Gastroesophageal sphincter (tissue), 4 donors: Measurements from ENCODE around the gene RC3H2. TPM values are rescaled to one million over a fixed set of nuclear protein-coding genes. Genes with fewer than 3 reads are reported as not detected.
"Not testable (repeated sequence)": the region's sequence is repeated elsewhere in the genome, so short reads cannot be mapped to it uniquely, and the experiment has no call there.

Experiments
- ATAC-seq: fragments of 150-250 bp; one replicate; pipeline ENCODE4 v1.9.1; 2016; ENCODE audit warnings: mild to moderate bottlenecking, moderate library complexity
- H3K27ac ChIP-seq, 4 donors: fragments of 200-600 bp; sonication (generic) in 3 of 4; 1 replicate in 3 of 4; 2 replicates in 1 of 4; pipeline ENCODE4 v1.5.1; 2016 to 2019
- H3K27me3 ChIP-seq: fragments of 200-600 bp; sonication (generic); one replicate; pipeline ENCODE4 v1.5.1; 2019
- H3K36me3 ChIP-seq, 2 donors: fragments of 200-600 bp; sonication (generic); one replicate each; pipeline ENCODE4 v1.5.1; 2019; ENCODE audit warnings: control low read depth in 1 of 2
- H3K4me1 ChIP-seq, 3 donors: fragments of 200-600 bp; sonication (generic); 1 replicate in 2 of 3; 2 replicates in 1 of 3; pipeline ENCODE4 v1.5.1; 2016 to 2019; ENCODE audit warnings: control low read depth in 2 of 3
- H3K4me3 ChIP-seq, 2 donors: fragments of 200-600 bp; sonication (generic); one replicate each; pipeline ENCODE4 v1.5.1; 2019; ENCODE audit warnings: mild to moderate bottlenecking in 1 of 2, moderate library complexity in 1 of 2
- H3K9me3 ChIP-seq, 3 donors: fragments of 200-600 bp; sonication (generic); one replicate each; pipeline ENCODE4 v1.5.1; 2017 to 2019; ENCODE audit warnings: control low read depth in 2 of 3
- EP300 ChIP-seq: sonication (generic); formaldehyde crosslinking; IDR thresholded peaks from one replicate; pipeline ENCODE4 v1.6.1; 2017; ENCODE audit warnings: antibody characterized with exemption, mild to moderate bottlenecking
- POLR2A ChIP-seq, 2 donors: fragments of 450-650 bp; IDR thresholded peaks; one replicate each; pipeline ENCODE4 v1.6.1; 2017; ENCODE audit warnings: antibody characterized with exemption in 2 of 2, mild to moderate bottlenecking in 2 of 2, moderate library complexity in 1 of 2
- POLR2AphosphoS5 ChIP-seq: sonication (generic); formaldehyde crosslinking; IDR thresholded peaks from one replicate; pipeline ENCODE4 v1.6.1; 2017; ENCODE audit warnings: antibody characterized with exemption
- WGBS, 2 donors: methylation state at CpG; one replicate each; pipeline ENCODE4 v1.1.5; 2018; ENCODE audit warnings: low coverage in 1 of 2; 5-methylcytosine and 5-hydroxymethylcytosine counted together
- total RNA-seq, 4 donors: library from RNA; depleted of rRNA; stranded (reverse); fragments of >200 nt; gene quantifications; one replicate each; pipeline ENCODE4 v1.1.0, GENCODE V29; 2016
- TF ChIP-seq, protein P1 (sequence below), 4 experiments: fragments of 200-600 bp in 2 of 4; fragments of 450-650 bp in 2 of 4; sonication (generic) in 1 of 4; IDR thresholded peaks; one replicate each; pipeline ENCODE4 v1.5.1; 2017 to 2019; ENCODE audit warnings: antibody characterized with exemption in 4 of 4, mild to moderate bottlenecking in 2 of 4, moderate library complexity in 2 of 4

RC3H2 gene
- total RNA-seq, 4 donors from 2014 or later = 50.6 to 70.7 (median 68.7) TPM

DNA sequence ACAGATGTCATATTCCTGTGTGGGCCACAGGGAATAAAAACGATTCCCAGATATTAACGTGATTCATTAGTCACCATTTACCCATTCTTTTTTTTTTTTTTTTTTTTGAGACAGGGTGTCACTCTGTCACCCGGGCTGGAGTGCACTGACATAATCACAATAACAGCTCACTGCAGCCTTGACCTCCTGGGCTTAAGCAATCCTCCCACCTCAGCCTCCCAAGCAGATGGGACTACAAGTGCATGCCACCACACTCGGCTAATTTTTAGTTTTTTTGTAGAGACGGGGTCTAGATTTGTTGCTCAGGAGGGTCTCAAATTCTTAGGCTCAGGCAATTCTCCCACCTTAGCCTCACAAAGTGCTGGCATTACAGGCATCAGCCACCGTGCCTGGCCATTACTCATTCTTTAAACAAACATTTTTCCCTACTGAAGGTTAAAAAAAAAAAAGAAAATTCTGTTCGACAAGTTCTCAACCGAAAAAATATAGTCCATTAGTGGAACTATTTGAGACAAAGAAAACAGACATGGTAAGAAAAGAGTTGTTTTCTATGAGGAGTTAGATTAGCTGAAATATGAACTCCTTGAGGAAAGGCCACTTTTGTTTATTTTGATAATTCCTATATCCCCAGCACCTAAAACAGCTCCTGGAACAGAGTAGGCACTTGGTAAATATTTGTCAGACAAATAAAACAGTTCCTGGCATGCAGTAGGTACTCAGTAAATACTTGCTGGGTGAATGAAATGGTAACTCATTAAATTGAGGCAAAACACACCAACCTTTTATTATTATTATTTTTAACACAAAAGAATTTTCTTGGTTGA lies 44.6 kb downstream of the RC3H2 start:
- no peaks in the 10 kb centered on the region for H3K9me3 ChIP-seq
- 79 to 83% methylated on average over 8 of the region's 8 CpGs for WGBS, 2 donors
- TF ChIP-seq POLR2A (IDR thresholded peaks at IDR 0.05) (no peak), POLR2AphosphoS5 (no peak), EP300 (no peak)
- TF ChIP-seq, protein P1, sequence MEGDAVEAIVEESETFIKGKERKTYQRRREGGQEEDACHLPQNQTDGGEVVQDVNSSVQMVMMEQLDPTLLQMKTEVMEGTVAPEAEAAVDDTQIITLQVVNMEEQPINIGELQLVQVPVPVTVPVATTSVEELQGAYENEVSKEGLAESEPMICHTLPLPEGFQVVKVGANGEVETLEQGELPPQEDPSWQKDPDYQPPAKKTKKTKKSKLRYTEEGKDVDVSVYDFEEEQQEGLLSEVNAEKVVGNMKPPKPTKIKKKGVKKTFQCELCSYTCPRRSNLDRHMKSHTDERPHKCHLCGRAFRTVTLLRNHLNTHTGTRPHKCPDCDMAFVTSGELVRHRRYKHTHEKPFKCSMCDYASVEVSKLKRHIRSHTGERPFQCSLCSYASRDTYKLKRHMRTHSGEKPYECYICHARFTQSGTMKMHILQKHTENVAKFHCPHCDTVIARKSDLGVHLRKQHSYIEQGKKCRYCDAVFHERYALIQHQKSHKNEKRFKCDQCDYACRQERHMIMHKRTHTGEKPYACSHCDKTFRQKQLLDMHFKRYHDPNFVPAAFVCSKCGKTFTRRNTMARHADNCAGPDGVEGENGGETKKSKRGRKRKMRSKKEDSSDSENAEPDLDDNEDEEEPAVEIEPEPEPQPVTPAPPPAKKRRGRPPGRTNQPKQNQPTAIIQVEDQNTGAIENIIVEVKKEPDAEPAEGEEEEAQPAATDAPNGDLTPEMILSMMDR (IDR thresholded peaks at IDR 0.05) = no peak
- H3K4me1 ChIP-seq = no peaks in the 10 kb centered on the region
- ATAC-seq = no peak
- no peak overlapping the region for H3K27ac ChIP-seq
- H3K36me3 ChIP-seq = peaks cover 5 to 83% of the 10 kb centered on the region in 2 donors
- H3K27me3 ChIP-seq = no peaks in the 10 kb centered on the region
- no peak overlapping the region for H3K4me3 ChIP-seq

DNA sequence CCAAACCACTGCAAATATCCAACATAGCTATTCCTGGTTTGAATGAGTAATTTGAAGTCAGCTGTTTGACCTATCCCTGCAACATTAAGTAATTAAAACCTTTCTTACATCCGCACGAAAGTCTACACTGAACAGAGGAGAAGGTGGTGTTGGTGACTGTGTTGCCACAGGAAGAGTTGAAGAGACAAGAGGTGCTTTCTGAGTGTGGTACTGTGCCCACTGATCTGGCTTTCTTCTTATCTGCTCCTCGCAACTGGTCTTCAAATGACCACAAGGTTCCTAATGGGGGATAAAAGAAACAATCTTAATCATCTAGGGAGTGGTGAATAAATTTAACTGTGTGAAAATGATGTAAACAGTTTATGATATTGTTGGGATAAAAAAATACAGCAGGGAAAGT lies 47.3 kb downstream of the RC3H2 start:
- H3K36me3 ChIP-seq = peaks cover 11 to 86% of the 10 kb centered on the region in 2 donors
- H3K27ac ChIP-seq = no peak overlapping the region
- no peak for TF ChIP-seq POLR2AphosphoS5
- TF ChIP-seq, protein P1 (IDR thresholded peaks at IDR 0.05) = no peak
- no peak for TF ChIP-seq POLR2A (IDR thresholded peaks at IDR 0.05)
- TF ChIP-seq EP300 = no peak
- ATAC-seq = no peak
- no peaks in the 10 kb centered on the region for H3K4me1 ChIP-seq
- 92% methylated on average over 3 of the region's 3 CpGs for WGBS, 2 donors
- H3K9me3 ChIP-seq = no peaks in the 10 kb centered on the region
- H3K4me3 ChIP-seq = no peak overlapping the region
- no peaks in the 10 kb centered on the region for H3K27me3 ChIP-seq

DNA sequence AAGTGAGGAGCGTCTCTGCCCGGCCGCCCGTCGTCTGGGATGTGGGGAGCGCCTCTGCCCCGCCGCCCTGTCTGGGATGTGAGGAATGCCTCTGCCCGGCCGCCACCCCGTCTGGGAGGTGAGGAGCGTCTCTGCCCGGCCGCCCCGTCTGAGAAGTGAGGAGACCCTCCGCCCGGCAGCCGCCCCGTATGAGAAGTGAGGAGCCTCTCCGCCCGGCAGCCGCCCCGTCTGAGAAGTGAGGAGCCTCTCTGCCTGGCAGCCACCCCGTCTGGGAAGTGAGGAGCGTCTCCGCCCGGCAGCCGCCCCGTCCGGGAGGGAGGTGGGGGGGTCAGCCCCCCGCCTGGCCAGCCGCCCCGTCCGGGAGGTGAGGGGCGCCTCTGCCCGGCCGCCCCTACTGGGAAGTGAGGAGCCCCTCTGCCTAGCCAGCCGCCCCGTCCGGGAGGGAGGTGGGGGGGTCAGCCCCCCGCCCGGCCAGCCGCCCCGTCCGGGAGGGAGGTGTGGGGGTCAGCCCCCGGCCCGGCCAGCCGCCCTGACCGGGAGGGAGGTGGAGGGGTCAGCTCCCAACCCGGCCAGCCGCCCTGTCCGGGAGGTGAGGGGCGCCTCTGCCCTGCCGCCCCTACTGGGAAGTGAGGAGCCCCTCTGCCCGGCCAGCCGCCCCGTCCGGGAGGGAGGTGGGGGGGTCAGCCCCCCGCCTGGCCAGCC lies 52.9 kb downstream of the RC3H2 start:
- ATAC-seq, H3K27ac ChIP-seq, H3K4me1 ChIP-seq, H3K4me3 ChIP-seq, H3K27me3 ChIP-seq, H3K9me3 ChIP-seq: not testable (repeated sequence)
- no CpG with 5 or more reads among the region's 59 CpGs for WGBS, 2 donors
- peaks cover 7 to 96% of the 10 kb centered on the region in 2 donors for H3K36me3 ChIP-seq

DNA sequence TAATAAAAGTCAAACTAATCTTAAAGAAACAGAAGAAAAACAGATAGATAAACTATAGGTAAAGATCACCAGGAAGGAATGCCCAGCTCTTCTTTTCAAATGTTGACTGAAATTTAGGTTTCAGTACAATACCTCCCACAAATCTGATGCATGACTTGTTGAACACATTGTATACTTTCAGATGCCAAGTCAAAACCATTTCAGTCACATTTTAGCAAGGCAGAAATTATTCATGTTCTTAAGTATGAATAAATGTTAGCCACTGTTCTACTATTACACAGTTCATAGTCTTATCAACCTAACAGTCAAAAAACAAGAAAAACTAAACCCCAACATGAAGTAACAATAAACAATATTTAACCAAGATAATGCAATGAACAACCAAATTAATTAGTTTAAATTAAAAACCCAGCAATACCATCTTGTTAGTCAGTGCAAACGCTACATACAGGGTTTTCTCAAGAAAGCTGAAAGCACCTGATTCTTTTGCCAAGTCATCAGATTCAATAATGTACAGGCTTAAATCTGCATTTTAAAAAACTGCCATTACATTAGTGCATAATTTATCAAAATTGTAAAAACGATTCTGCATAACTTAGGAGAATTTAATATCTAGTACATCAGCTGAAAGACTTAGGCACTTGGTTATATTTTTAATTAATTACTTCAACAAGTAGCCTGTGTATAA lies 56.8 kb downstream of the RC3H2 start:
- WGBS, 2 donors = 68 to 79% methylated on average over 2 of the region's 2 CpGs
- ATAC-seq = no peak
- Histone ChIP-seq H3K27ac (no peak overlapping the region), H3K36me3 (peaks cover 0 to 85% of the 10 kb centered on the region in 2 donors), H3K9me3 (no peaks in the 10 kb centered on the region), H3K4me1 (peaks cover 0 to 3% (median 0%) of the 10 kb centered on the region in 3 donors), H3K27me3 (no peaks in the 10 kb centered on the region), H3K4me3 (no peak overlapping the region)
- no peak for TF ChIP-seq EP300
- no peak for TF ChIP-seq POLR2AphosphoS5
- no peak for TF ChIP-seq POLR2A (IDR thresholded peaks at IDR 0.05)
- TF ChIP-seq, protein P1 (IDR thresholded peaks at IDR 0.05) = no peak

DNA sequence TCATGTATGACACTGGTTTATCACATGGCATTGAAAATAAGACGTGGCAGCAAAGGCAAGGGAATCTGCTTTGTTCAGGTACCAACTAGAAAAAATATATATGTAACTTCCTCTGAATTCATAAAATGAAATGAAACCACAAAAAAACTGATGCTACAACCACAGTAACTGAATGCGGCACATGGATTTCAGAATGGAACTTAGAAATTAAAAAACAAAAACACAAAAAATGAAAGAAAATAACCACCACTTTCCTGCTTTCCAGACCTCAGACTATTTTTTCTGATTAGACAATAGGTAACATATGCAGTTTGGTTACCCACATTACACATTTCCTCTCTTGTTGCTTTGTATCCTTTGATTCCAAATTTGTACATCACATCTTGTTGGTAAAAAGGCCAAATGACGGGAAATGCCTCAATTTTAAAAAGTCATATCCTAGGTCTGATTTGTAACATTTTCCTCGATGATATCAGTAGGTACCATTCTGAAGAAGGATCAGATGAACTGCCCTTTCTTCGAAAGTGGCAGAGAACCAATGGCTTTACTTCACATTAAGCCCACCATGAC lies 58.7 kb downstream of the RC3H2 start:
- Histone ChIP-seq H3K27me3 (no peaks in the 10 kb centered on the region), H3K36me3 (peaks cover 0 to 67% of the 10 kb centered on the region in 2 donors), H3K27ac (no peak overlapping the region), H3K4me3 (no peak overlapping the region), H3K9me3 (no peaks in the 10 kb centered on the region), H3K4me1 (peaks cover 0 to 3% (median 0%) of the 10 kb centered on the region in 3 donors)
- no peak for ATAC-seq
- no peak for TF ChIP-seq POLR2AphosphoS5
- TF ChIP-seq POLR2A (IDR thresholded peaks at IDR 0.05) = no peak
- TF ChIP-seq EP300 = no peak
- TF ChIP-seq, protein P1 (IDR thresholded peaks at IDR 0.05) = no peak
- WGBS, 2 donors = 88 to 89% methylated on average over 4 to 5 of the region's 5 CpGs
